ENCODE measurements around the gene GANC. TPM values are rescaled to one million over a fixed set of nuclear protein-coding genes. Genes with fewer than 3 reads are reported as not detected.

Gene GANC
- total and polyA plus RNA-seq, 2 donors (not counting 1 experiment from before 2014, with no cell fraction given): 15.1 to 24.6 TPM

GRCh38 chr15:42273900-42274701, 1.1 kb downstream of the GANC start:
- peak overlapping the region; percentile 81 to 98 (median 90) for H3K4me3 ChIP-seq (replicated peaks in 1 of 4; ENCODE audit: control extremely low read depth in 1 of 4, insufficient read depth in 1 of 4, low read depth in 3 of 4, low read length in 4 of 4)
- TF ChIP-seq CTCF (conservative IDR thresholded peaks at IDR 0.05 in 1 of 2, IDR thresholded peaks at IDR 0.05 in 1 of 2; ENCODE audit: low read depth in 1 of 2, low read length in 2 of 2): no peak
- TF ChIP-seq EZH2 (IDR thresholded peaks at IDR 0.05; ENCODE audit: low read length, missing control alignments): no peak
- no peaks in the 10 kb centered on the region for H3K4me1 ChIP-seq (ENCODE audit: control insufficient read depth, extremely low read depth, insufficient read depth, low read length)
- H4K20me1 ChIP-seq (ENCODE audit: control insufficient read depth, extremely low read depth, insufficient read depth, low read length): no peaks in the 10 kb centered on the region
- peak overlapping the region; percentile 98 for H3K27ac ChIP-seq (ENCODE audit: insufficient read depth, low read length)
- peak overlapping the region; percentile 96 for H3K9ac ChIP-seq (ENCODE audit: insufficient read depth, low read length)
- H3K9me3 ChIP-seq (ENCODE audit: control insufficient read depth, insufficient read depth, low read depth, low read length): no peaks in the 10 kb centered on the region
- no peaks in the 10 kb centered on the region for H3K36me3 ChIP-seq (ENCODE audit: control insufficient read depth, insufficient read depth, low read length)
- DNase-seq (ENCODE audit: low read depth in 2 of 2): peak; percentile 63 to 78
- peak overlapping the region; percentile 63 for H2AFZ ChIP-seq (ENCODE audit: low read length)
- H3K4me2 ChIP-seq (ENCODE audit: extremely low read depth, insufficient read depth, low read length): peak overlapping the region; percentile 100
- H3K27me3 ChIP-seq (ENCODE audit: control insufficient read depth, insufficient read depth, low read length): no peaks in the 10 kb centered on the region
- peaks cover 45% of the 10 kb centered on the region for H3K79me2 ChIP-seq (ENCODE audit: control insufficient read depth, insufficient read depth, low read length)

- Histone ChIP-seq H3K27ac (ENCODE audit: insufficient read depth, low read length) (peak overlapping the region; percentile 98), H4K20me1 (ENCODE audit: control insufficient read depth, extremely low read depth, insufficient read depth, low read length) (no peaks in the 10 kb centered on the region), H3K79me2 (ENCODE audit: control insufficient read depth, insufficient read depth, low read length) (peaks cover 41% of the 10 kb centered on the region), H3K9ac (ENCODE audit: insufficient read depth, low read length) (peak overlapping the region; percentile 96), H3K4me3 (replicated peaks in 1 of 4; ENCODE audit: control extremely low read depth in 1 of 4, insufficient read depth in 1 of 4, low read depth in 3 of 4, low read length in 4 of 4) (peak overlapping the region; percentile 81 to 98 (median 90)), H2AFZ (ENCODE audit: low read length) (peak overlapping the region; percentile 56), H3K9me3 (ENCODE audit: control insufficient read depth, insufficient read depth, low read depth, low read length) (no peaks in the 10 kb centered on the region), H3K4me1 (ENCODE audit: control insufficient read depth, extremely low read depth, insufficient read depth, low read length) (no peaks in the 10 kb centered on the region), H3K4me2 (ENCODE audit: extremely low read depth, insufficient read depth, low read length) (peak overlapping the region; percentile 100), H3K36me3 (ENCODE audit: control insufficient read depth, insufficient read depth, low read length) (no peaks in the 10 kb centered on the region), H3K27me3 (ENCODE audit: control insufficient read depth, insufficient read depth, low read length) (no peaks in the 10 kb centered on the region)
- no peak for TF ChIP-seq EZH2 (IDR thresholded peaks at IDR 0.05; ENCODE audit: low read length, missing control alignments)
- no peak for TF ChIP-seq CTCF (conservative IDR thresholded peaks at IDR 0.05 in 1 of 2, IDR thresholded peaks at IDR 0.05 in 1 of 2; ENCODE audit: low read depth in 1 of 2, low read length in 2 of 2)
- no peak for DNase-seq (ENCODE audit: low read depth in 2 of 2)
Measured at GRCh38 chr15:42274702-42274989, 1.6 kb downstream of the GANC start.

- peak overlapping the region; percentile 45 for H3K9ac ChIP-seq (ENCODE audit: insufficient read depth, low read length)
- H3K4me3 ChIP-seq (replicated peaks in 1 of 4; ENCODE audit: control extremely low read depth in 1 of 4, insufficient read depth in 1 of 4, low read depth in 3 of 4, low read length in 4 of 4): peak overlapping the region; percentile 37 to 98 (median 90)
- peak overlapping the region; percentile 78 for H2AFZ ChIP-seq (ENCODE audit: low read length)
- peaks cover under 1% of the 10 kb centered on the region for H3K36me3 ChIP-seq (ENCODE audit: control insufficient read depth, insufficient read depth, low read length)
- no peaks in the 10 kb centered on the region for H4K20me1 ChIP-seq (ENCODE audit: control insufficient read depth, extremely low read depth, insufficient read depth, low read length)
- DNase-seq (ENCODE audit: low read depth in 2 of 2): no peak
- no peaks in the 10 kb centered on the region for H3K4me1 ChIP-seq (ENCODE audit: control insufficient read depth, extremely low read depth, insufficient read depth, low read length)
- no peaks in the 10 kb centered on the region for H3K27me3 ChIP-seq (ENCODE audit: control insufficient read depth, insufficient read depth, low read length)
- H3K79me2 ChIP-seq (ENCODE audit: control insufficient read depth, insufficient read depth, low read length): peaks cover 29% of the 10 kb centered on the region
- TF ChIP-seq CTCF (conservative IDR thresholded peaks at IDR 0.05 in 1 of 2, IDR thresholded peaks at IDR 0.05 in 1 of 2; ENCODE audit: low read depth in 1 of 2, low read length in 2 of 2) (no peak), EZH2 (IDR thresholded peaks at IDR 0.05; ENCODE audit: low read length, missing control alignments) (no peak)
- H3K4me2 ChIP-seq (ENCODE audit: extremely low read depth, insufficient read depth, low read length): peak overlapping the region; percentile 100
- H3K9me3 ChIP-seq (ENCODE audit: control insufficient read depth, insufficient read depth, low read depth, low read length): no peaks in the 10 kb centered on the region
- H3K27ac ChIP-seq (ENCODE audit: insufficient read depth, low read length): peak overlapping the region; percentile 98
Measured at GRCh38 chr15:42275780-42276391, 2.9 kb downstream of the GANC start.
